Naive thymus-derived CD8-positive, alpha-beta T cell (primary cell): Measurements from ENCODE around the gene PIR. TPM values are rescaled to one million over a fixed set of nuclear protein-coding genes. Genes with fewer than 3 reads are reported as not detected.

Source experiments
- ATAC-seq, 2 donors: fragments of 150-1000 bp; cut with Tn5 transposase in 1 of 2; sonication (Bioruptor Pico), chemical (Tn5 transposase) in 1 of 2; 1 replicate in 1 of 2; 2 replicates in 1 of 2; pipeline ENCODE4 v1.10.0; 2021; ENCODE audit warnings: mild to moderate bottlenecking in 2 of 2, moderate library complexity in 2 of 2
- POLR2A ChIA-PET: fragments of 350-600 bp; sonication (Branson Sonifier 250); formaldehyde crosslinking; loops from one replicate; lab custom pipeline; 2021; ENCODE audit warnings: antibody characterized with exemption; lab: Charles Lee
- DNase-seq, 10 donors: peaks; one replicate each; pipeline versions ENCODE4 v3.0.0 to v3.0.0-alpha.2; 2020 to 2022
- H3K27ac Mint-ChIP-seq, 10 donors: one replicate each; pipeline ENCODE4 v1.8.0; 2020 to 2022; ENCODE audit warnings: mild to moderate bottlenecking in 10 of 10, mixed read lengths in 10 of 10, moderate library complexity in 4 of 10, inconsistent platforms in 1 of 10
- H3K27me3 Mint-ChIP-seq, 5 donors: one replicate each; pipeline ENCODE4 v1.8.0; 2021 to 2022; ENCODE audit warnings: mixed read lengths in 5 of 5
- H3K36me3 Mint-ChIP-seq, 3 donors: one replicate each; pipeline ENCODE4 v1.8.0; 2020 to 2022; ENCODE audit warnings: mixed read lengths in 3 of 3, mild to moderate bottlenecking in 2 of 3, inconsistent platforms in 1 of 3
- H3K4me1 Mint-ChIP-seq, 4 donors: one replicate each; pipeline ENCODE4 v1.8.0; 2021 to 2022; ENCODE audit warnings: mixed read lengths in 4 of 4
- H3K4me3 Mint-ChIP-seq, 10 donors: one replicate each; pipeline ENCODE4 v1.8.0; 2020 to 2022; ENCODE audit warnings: mild to moderate bottlenecking in 10 of 10, mixed read lengths in 10 of 10, moderate library complexity in 6 of 10, inconsistent platforms in 1 of 10
- H3K9me3 Mint-ChIP-seq, 9 donors: one replicate each; pipeline ENCODE4 v1.8.0; 2020 to 2022; ENCODE audit warnings: mixed read lengths in 9 of 9, mild to moderate bottlenecking in 3 of 9, inconsistent platforms in 1 of 9, moderate library complexity in 1 of 9
- polyA plus RNA-seq, 3 donors: library from polyadenylated mRNA; unstranded; fragments of 300-500 nt; fragmentation: Illumina TruSeq; gene quantifications; one replicate each; pipeline ENCODE4 v1.2.3, GENCODE V29; 2021
- total RNA-seq, 8 experiments: library from RNA in 2 of 8; stranded (reverse) in 2 of 8; gene quantifications; one replicate each; pipeline ENCODE4 v1.2.3 and lab custom pipeline; 2021 to 2026

PIR gene
- total and polyA plus RNA-seq, 5 experiments from 2014 or later = 0.36 to 0.78 TPM; not detected in 3

- Mint-ChIP-seq H3K9me3 (no peaks in the 10 kb centered on the region), H3K36me3 (no peaks in the 10 kb centered on the region), H3K27me3 (peaks cover 0 to 21% (median 8%) of the 10 kb centered on the region in 5 donors), H3K4me3 (no peak overlapping the region), H3K27ac (no peak overlapping the region), H3K4me1 (no peaks in the 10 kb centered on the region)
- POLR2A ChIA-PET = no interaction called here
- DNase-seq (no peak), ATAC-seq (no peak)
Observed at GRCh38 chrX:15507005-15507404, 13.9 kb upstream of the PIR start.

DNA sequence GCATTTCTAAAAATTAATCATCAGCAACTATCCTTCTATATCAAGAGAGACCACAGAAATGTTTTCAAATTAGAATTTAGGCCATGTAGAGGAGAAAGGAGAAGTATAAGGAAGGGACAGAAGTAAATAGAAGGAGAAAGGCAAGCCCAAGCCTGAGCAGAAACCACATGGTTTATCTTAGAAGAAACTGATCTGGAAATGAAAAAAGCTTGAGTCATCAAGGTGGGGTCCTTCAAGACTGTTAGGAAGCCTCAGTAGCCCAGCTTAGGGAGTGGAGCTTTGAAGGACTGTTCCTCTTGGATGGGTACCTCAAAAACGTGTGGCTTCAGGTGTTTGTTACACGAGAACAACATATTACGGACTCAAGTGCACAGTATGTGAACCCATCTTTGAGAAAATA lies 12.0 kb upstream of the PIR start:
- H3K4me3 Mint-ChIP-seq = no peak overlapping the region
- ATAC-seq = no peak
- POLR2A ChIA-PET = no interaction called here
- H3K27ac Mint-ChIP-seq = no peak overlapping the region
- no peaks in the 10 kb centered on the region for H3K9me3 Mint-ChIP-seq
- H3K4me1 Mint-ChIP-seq = no peaks in the 10 kb centered on the region
- peaks cover 1 to 19% (median 11%) of the 10 kb centered on the region in 5 donors for H3K27me3 Mint-ChIP-seq
- no peaks in the 10 kb centered on the region for H3K36me3 Mint-ChIP-seq
- no peak for DNase-seq

- ATAC-seq (no peak), DNase-seq (no peak)
- Mint-ChIP-seq H3K9me3 (no peaks in the 10 kb centered on the region), H3K27me3 (peaks cover 1 to 15% (median 9%) of the 10 kb centered on the region in 5 donors), H3K36me3 (no peaks in the 10 kb centered on the region), H3K27ac (no peak overlapping the region), H3K4me1 (no peaks in the 10 kb centered on the region), H3K4me3 (no peak overlapping the region)
- POLR2A ChIA-PET = no interaction called here
Observed at GRCh38 chrX:15504661-15505060, 11.5 kb upstream of the PIR start.

DNA sequence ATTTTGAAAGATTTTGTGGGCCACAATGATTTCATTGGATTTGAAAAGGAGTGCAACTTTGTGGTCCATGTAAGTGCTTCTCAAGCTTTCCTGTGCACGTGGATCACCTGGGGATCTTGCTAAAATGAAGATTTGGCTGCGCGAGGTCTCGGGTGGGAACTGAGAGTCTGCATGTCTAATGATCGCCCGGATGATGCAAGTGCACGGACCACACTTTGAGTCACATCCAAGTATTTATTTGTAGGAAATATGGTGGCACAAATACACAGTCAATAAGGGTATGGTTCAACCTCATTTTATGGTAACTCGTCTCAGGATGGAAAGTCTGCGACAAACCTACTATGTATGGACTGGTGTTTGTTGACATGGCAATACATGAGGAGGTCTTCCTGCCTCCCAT lies 8.4 kb upstream of the PIR start:
- no peaks in the 10 kb centered on the region for H3K36me3 Mint-ChIP-seq
- H3K27me3 Mint-ChIP-seq = peaks cover 5 to 13% (median 9%) of the 10 kb centered on the region in 5 donors
- H3K4me1 Mint-ChIP-seq = peaks cover 0 to 6% (median 2%) of the 10 kb centered on the region in 4 donors
- no peak overlapping the region for H3K4me3 Mint-ChIP-seq
- H3K27ac Mint-ChIP-seq = no peak overlapping the region
- no peaks in the 10 kb centered on the region for H3K9me3 Mint-ChIP-seq
- POLR2A ChIA-PET = no interaction called here
- ATAC-seq (no peak), DNase-seq (no peak)

GRCh38 chrX:15500497-15500966 lies 7.4 kb upstream of the PIR start, which contains the start of gene BMX:
Gene BMX (plus strand): TSS chrX:15500807. CDS start chrX:15508354, 7,547 bp downstream.
- DNase-seq (no peak), ATAC-seq (no peak)
- POLR2A ChIA-PET = no interaction called here
- no peaks in the 10 kb centered on the region for H3K9me3 Mint-ChIP-seq
- H3K4me1 Mint-ChIP-seq = peaks cover 0 to 6% (median 2%) of the 10 kb centered on the region in 4 donors
- no peak within 1 kb of the TSS for H3K27ac Mint-ChIP-seq
- H3K4me3 Mint-ChIP-seq = no peak within 1 kb of the TSS
- H3K36me3 Mint-ChIP-seq = no peaks in the 10 kb centered on the region
- peaks cover 5 to 13% (median 9%) of the 10 kb centered on the region in 5 donors for H3K27me3 Mint-ChIP-seq

GRCh38 chrX:15499976-15500375 lies 6.8 kb upstream of the PIR start:
- Mint-ChIP-seq H3K4me1 (peaks cover 0 to 6% (median 2%) of the 10 kb centered on the region in 4 donors), H3K27me3 (peaks cover 5 to 13% (median 8%) of the 10 kb centered on the region in 5 donors), H3K9me3 (no peaks in the 10 kb centered on the region), H3K4me3 (no peak overlapping the region), H3K27ac (no peak overlapping the region), H3K36me3 (no peaks in the 10 kb centered on the region)
- DNase-seq = no peak
- no peak for ATAC-seq
- POLR2A ChIA-PET = no interaction called here

DNA sequence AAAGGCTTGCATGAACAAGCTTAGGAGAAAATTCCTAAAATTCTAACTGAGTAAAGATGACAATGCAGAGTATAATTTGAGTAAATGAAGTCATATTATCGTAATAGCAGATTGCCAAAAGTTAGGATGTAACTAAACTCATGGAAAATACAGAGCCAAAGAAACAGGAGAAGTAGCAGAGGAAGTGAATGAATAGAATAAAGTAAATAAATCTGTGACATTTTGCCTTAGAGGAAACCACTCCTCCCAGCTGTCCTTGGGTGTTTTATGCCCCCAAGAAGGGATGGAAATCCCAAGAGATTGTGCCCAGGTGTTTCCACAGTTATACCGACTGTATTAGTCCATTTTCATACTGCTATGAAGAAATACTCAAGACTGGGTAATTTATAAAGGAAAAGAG lies 5.6 kb upstream of the PIR start:
- H3K27me3 Mint-ChIP-seq = peaks cover 2 to 10% (median 6%) of the 10 kb centered on the region in 5 donors
- peaks cover 2 to 9% (median 2%) of the 10 kb centered on the region in 4 donors for H3K4me1 Mint-ChIP-seq
- ATAC-seq (no peak), DNase-seq (no peak)
- no peaks in the 10 kb centered on the region for H3K9me3 Mint-ChIP-seq
- POLR2A ChIA-PET = no interaction called here
- H3K4me3 Mint-ChIP-seq = no peak overlapping the region
- no peaks in the 10 kb centered on the region for H3K36me3 Mint-ChIP-seq
- no peak overlapping the region for H3K27ac Mint-ChIP-seq

- H3K27me3 Mint-ChIP-seq = peaks cover 5 to 10% (median 9%) of the 10 kb centered on the region in 5 donors
- peak; percentile 8 to 63 (median 38) for DNase-seq
- H3K9me3 Mint-ChIP-seq = no peaks in the 10 kb centered on the region
- H3K36me3 Mint-ChIP-seq = no peaks in the 10 kb centered on the region
- ATAC-seq = peak; percentile 67 to 70
- no peak overlapping the region for H3K27ac Mint-ChIP-seq
- POLR2A ChIA-PET = no interaction called here
- no peak overlapping the region for H3K4me3 Mint-ChIP-seq
- peaks cover 7 to 18% (median 8%) of the 10 kb centered on the region in 4 donors for H3K4me1 Mint-ChIP-seq
Observed at GRCh38 chrX:15497865-15498264, 4.7 kb upstream of the PIR start.

DNA sequence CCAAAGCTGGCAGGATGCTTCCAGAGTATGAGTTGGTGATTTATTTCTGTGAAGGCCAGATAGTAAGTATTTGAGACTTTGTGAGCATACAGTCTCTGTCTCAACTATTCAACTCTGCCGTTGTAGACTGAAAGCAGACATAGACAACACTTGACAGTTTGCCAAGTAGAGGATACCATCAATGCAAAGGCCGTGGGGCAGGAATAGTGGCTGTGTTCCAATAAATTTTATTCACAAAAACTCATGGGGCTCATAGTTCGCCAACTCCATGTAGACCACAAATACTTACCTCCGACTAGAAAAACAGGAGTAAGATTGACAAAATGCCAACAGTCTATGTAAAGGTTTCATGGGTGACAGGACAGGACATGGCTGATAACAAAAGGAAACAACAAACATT lies 3.7 kb upstream of the PIR start:
- ATAC-seq (no peak), DNase-seq (no peak)
- Mint-ChIP-seq H3K4me3 (no peak overlapping the region), H3K36me3 (no peaks in the 10 kb centered on the region), H3K27me3 (peaks cover 5 to 10% (median 9%) of the 10 kb centered on the region in 5 donors), H3K4me1 (peaks cover 7 to 19% (median 9%) of the 10 kb centered on the region in 4 donors), H3K27ac (no peak overlapping the region), H3K9me3 (no peaks in the 10 kb centered on the region)
- POLR2A ChIA-PET = no interaction called here

DNA sequence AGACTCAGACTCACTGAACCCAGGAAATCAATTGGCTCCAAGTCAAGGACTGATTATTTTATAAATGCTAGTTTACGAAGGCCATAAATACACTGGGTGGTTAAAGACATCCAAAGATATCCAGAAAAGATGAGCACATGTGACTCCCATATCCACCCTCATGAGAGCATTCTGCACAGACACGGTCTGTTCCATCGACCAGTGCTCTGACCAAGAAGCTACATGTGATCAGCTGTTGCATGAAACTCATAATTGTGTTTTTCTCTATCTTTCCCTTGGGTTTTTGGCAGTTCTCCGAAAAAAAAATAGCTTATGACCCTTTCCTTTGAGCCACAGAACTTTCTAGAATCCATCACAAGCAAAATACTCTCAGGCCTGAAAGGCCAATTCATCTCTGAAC lies 2.7 kb upstream of the PIR start:
- peaks cover 5 to 10% (median 9%) of the 10 kb centered on the region in 5 donors for H3K27me3 Mint-ChIP-seq
- DNase-seq = no peak
- no peaks in the 10 kb centered on the region for H3K9me3 Mint-ChIP-seq
- no peak overlapping the region for H3K4me3 Mint-ChIP-seq
- POLR2A ChIA-PET = no interaction called here
- ATAC-seq = no peak
- no peaks in the 10 kb centered on the region for H3K36me3 Mint-ChIP-seq
- no peak overlapping the region for H3K27ac Mint-ChIP-seq
- H3K4me1 Mint-ChIP-seq = peaks cover 7 to 19% (median 9%) of the 10 kb centered on the region in 4 donors

DNA sequence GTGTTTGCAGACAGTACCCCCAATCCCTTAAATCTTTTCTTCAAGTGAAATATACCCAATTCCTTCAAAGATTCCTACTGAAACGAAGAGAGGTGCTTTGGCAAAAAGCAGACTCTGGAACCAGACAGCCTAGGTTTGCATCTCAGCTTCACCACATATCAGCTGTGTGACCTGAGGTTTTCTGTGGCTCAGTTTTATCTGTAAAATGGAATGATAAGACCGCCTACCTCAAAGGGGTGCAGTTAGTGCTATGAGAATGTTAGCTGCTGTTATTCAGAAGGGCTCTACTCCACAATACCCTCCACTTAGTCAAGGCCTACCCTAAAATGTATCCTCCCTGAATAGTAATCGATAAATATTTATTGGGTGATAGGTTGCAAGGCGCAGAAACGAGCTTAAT lies 664 bp downstream of the PIR start:
- H3K27ac Mint-ChIP-seq = no peak overlapping the region
- POLR2A ChIA-PET = interaction anchor here (0.6 kb wide), 1 partner anchor 1040 kb away, joined by 3 read pairs; no protein-coding TSS in a partner anchor
- H3K9me3 Mint-ChIP-seq = no peaks in the 10 kb centered on the region
- H3K36me3 Mint-ChIP-seq = no peaks in the 10 kb centered on the region
- peak overlapping the region in 5 of 10 donors; percentile 24 to 82 (median 76) for H3K4me3 Mint-ChIP-seq
- peaks cover 5 to 12% (median 8%) of the 10 kb centered on the region in 4 donors for H3K4me1 Mint-ChIP-seq
- DNase-seq (no peak), ATAC-seq (no peak)
- peaks cover 3 to 9% (median 6%) of the 10 kb centered on the region in 5 donors for H3K27me3 Mint-ChIP-seq

- Mint-ChIP-seq H3K9me3 (no peaks in the 10 kb centered on the region), H3K27ac (no peak overlapping the region), H3K36me3 (no peaks in the 10 kb centered on the region), H3K27me3 (peaks cover 0 to 9% (median 2%) of the 10 kb centered on the region in 5 donors), H3K4me1 (no peaks in the 10 kb centered on the region), H3K4me3 (no peak overlapping the region)
- ATAC-seq = no peak
- POLR2A ChIA-PET = no interaction called here
- no peak for DNase-seq
Observed at GRCh38 chrX:15483891-15484290, 9.2 kb downstream of the PIR start.

- Mint-ChIP-seq H3K9me3 (no peaks in the 10 kb centered on the region), H3K27me3 (peaks cover 0 to 10% (median 3%) of the 10 kb centered on the region in 5 donors), H3K36me3 (no peaks in the 10 kb centered on the region), H3K4me1 (no peaks in the 10 kb centered on the region), H3K27ac (peak overlapping the region in 1 of 10 donors; percentile 78), H3K4me3 (no peak overlapping the region)
- POLR2A ChIA-PET = no interaction called here
- DNase-seq = no peak
- no peak for ATAC-seq
Observed at GRCh38 chrX:15475486-15475885, 17.6 kb downstream of the PIR start.

- no peaks in the 10 kb centered on the region for H3K36me3 Mint-ChIP-seq
- peak overlapping the region in 1 of 10 donors; percentile 78 for H3K27ac Mint-ChIP-seq
- no peak overlapping the region for H3K4me3 Mint-ChIP-seq
- POLR2A ChIA-PET = no interaction called here
- peaks cover 0 to 10% (median 3%) of the 10 kb centered on the region in 5 donors for H3K27me3 Mint-ChIP-seq
- DNase-seq (no peak), ATAC-seq (no peak)
- no peaks in the 10 kb centered on the region for H3K9me3 Mint-ChIP-seq
- H3K4me1 Mint-ChIP-seq = no peaks in the 10 kb centered on the region
Observed at GRCh38 chrX:15475021-15475420, 18.1 kb downstream of the PIR start.
